ENCODE measurements around the gene STRN. TPM values are rescaled to one million over a fixed set of nuclear protein-coding genes. Genes with fewer than 3 reads are reported as not detected.
"Not testable (repeated sequence)": the region's sequence is repeated elsewhere in the genome, so short reads cannot be mapped to it uniquely, and the experiment has no call there.

Gene STRN
- total and polyA plus RNA-seq, 9 of the 15 experiments (the other 6 are each of a cell fraction or from before 2014, with no cell fraction given): 1.3 to 31.2 (median 20.0) TPM

DNA sequence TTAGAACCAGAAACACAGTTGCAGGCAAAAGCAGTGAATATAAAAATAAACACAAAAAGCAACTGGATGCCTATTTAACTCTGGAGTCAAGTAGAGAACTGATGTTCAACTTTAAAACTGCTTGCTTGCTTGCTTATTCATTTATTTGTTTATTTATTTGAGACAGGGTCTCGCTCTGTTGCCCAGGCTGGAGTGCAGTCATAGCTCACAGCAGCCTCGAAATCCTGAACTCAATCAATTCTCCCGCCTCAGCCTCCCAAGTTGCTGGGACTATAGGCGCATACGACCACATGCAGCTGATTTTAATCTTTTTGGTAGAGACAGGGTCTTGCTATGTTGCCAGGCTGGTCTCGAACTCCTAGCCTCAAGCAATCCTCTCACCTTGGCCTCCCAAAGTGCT is 34.6 kb downstream of the STRN start:
- H4K20me1 ChIP-seq (replicated peaks; ENCODE audit: control insufficient read depth, insufficient read depth, low read length); FAIRE-seq; in situ Hi-C loops (cut with MboI); H3K9me1 ChIP-seq (ENCODE audit: control insufficient read depth, insufficient read depth, low read length); intact Hi-C loops (cut with micrococcal nuclease); BruUV-seq (replicated peaks); H3K27ac ChIP-seq (ENCODE audit: extremely low read depth, low read depth, low read length); H3K4me2 ChIP-seq (ENCODE audit: insufficient read depth, low read length); H3K4me3 ChIP-seq; H3K9me3 ChIP-seq (replicated peaks; ENCODE audit: control insufficient read depth, insufficient read depth, low read depth, low read length); DNase-seq (ENCODE audit: extremely low read depth in 1 of 4, low spot score in 3 of 4); CTCF ChIA-PET (ENCODE audit: low intra/inter-chr PET ratio); H3K27me3 ChIP-seq (ENCODE audit: control insufficient read depth in 2 of 2, insufficient read depth in 2 of 2, low read length in 2 of 2); H3K4me1 ChIP-seq (replicated peaks in 1 of 2; ENCODE audit: control insufficient read depth in 2 of 2, insufficient read depth in 2 of 2, low read length in 2 of 2); H3K36me3 ChIP-seq (ENCODE audit: control insufficient read depth, insufficient read depth, low read length); H3K79me2 ChIP-seq (ENCODE audit: control insufficient read depth, insufficient read depth, low read length); H2AFZ ChIP-seq (ENCODE audit: low read depth, low read length); H3K9ac ChIP-seq (ENCODE audit: insufficient read depth in 1 of 2, low read depth in 2 of 2, low read length in 2 of 2); POLR2A ChIA-PET: not testable (repeated sequence)
- peak; percentile 76 for TF ChIP-seq ZNF121 (CRISPR knock-in tag; conservative IDR thresholded peaks at IDR 0.05)
- ATAC-seq: peak; percentile 27; the same call in 2 of the 3 replicates
- 78% methylated on average over 4 of the region's 6 CpGs for WGBS (ENCODE audit: insufficient coverage, low coverage, missing lambda C conversion rate)

DNA sequence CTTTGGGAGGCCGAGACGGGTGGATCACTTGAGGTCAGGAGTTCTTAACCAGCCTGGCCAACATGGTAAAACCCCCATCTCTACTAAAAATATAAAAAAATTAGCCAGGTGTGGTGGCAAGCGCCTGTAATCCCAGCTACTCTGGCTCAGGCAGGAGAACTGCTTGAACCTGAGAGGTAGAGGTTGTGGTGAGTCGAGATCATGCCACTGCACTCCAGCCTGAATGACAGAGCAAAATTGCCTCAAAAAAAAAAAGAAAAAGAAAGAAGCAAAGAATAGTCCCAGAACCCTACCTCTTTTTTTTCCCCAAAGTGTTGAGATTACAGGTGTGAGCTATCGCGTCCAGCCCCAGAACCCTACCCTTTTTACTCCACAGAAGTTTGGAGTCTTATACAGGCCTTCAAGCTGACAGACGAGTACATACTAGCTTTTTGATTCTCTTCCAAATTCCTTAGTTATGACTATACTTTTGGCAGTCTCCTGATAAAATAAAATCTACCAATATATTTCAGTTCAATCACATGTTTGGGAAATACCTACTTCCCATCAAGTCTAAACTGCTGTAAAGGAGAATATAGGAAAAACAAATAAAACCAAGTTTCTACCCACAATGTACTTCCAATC is 35.4 kb downstream of the STRN start:
- H3K4me3 ChIP-seq; H4K20me1 ChIP-seq (replicated peaks; ENCODE audit: control insufficient read depth, insufficient read depth, low read length); H3K4me2 ChIP-seq (ENCODE audit: insufficient read depth, low read length); intact Hi-C loops (cut with micrococcal nuclease); in situ Hi-C loops (cut with MboI); H3K9me3 ChIP-seq (replicated peaks; ENCODE audit: control insufficient read depth, insufficient read depth, low read depth, low read length); H3K9ac ChIP-seq (ENCODE audit: insufficient read depth in 1 of 2, low read depth in 2 of 2, low read length in 2 of 2); ATAC-seq; POLR2A ChIA-PET; FAIRE-seq; H3K36me3 ChIP-seq (ENCODE audit: control insufficient read depth, insufficient read depth, low read length); BruUV-seq (replicated peaks); H3K9me1 ChIP-seq (ENCODE audit: control insufficient read depth, insufficient read depth, low read length); H3K79me2 ChIP-seq (ENCODE audit: control insufficient read depth, insufficient read depth, low read length); CTCF ChIA-PET (ENCODE audit: low intra/inter-chr PET ratio); H3K27me3 ChIP-seq (ENCODE audit: control insufficient read depth in 2 of 2, insufficient read depth in 2 of 2, low read length in 2 of 2); H3K4me1 ChIP-seq (replicated peaks in 1 of 2; ENCODE audit: control insufficient read depth in 2 of 2, insufficient read depth in 2 of 2, low read length in 2 of 2): not testable (repeated sequence)
- DNase-seq (ENCODE audit: extremely low read depth in 1 of 4, low spot score in 3 of 4): peak in 1 of 4 experiments; percentile 17
- TF ChIP-seq NFE2 (IDR thresholded peaks at IDR 0.05; ENCODE audit: low read depth): peak; percentile 69
- 0 out of 2 replicates have a peak, but pooled peaks have one; percentile 21 for TF ChIP-seq C11orf30 (IDR thresholded peaks at IDR 0.05; ENCODE audit: low read depth)
- 0 out of 2 replicates have a peak, but pooled peaks have one; percentile 23 for TF ChIP-seq ZNF316 (IDR thresholded peaks at IDR 0.05)
- 35% methylated on average over 7 of the region's 7 CpGs for WGBS (ENCODE audit: insufficient coverage, low coverage, missing lambda C conversion rate)
- Histone ChIP-seq H2AFZ (ENCODE audit: low read depth, low read length) (peak overlapping the region; percentile 22; the same call in 1 of the 2 replicates), H3K27ac (ENCODE audit: extremely low read depth, low read depth, low read length) (peak overlapping the region; percentile 57; the same call in 1 of the 3 replicates)

All from K562 (cell line).